WI38 (cell line): ENCODE data around the gene PAMR1.

Experiments used
- H3K4me3 ChIP-seq: 2 replicates; pipeline ENCODE4 v1.5.1; 2011; ENCODE audit warnings: low read depth, mild to moderate bottlenecking, control low read depth, low read length
- TF ChIP-seq, protein P1 (sequence below): IDR thresholded peaks from 2 replicates; pipeline ENCODE4 v1.5.1; 2012; ENCODE audit warnings: low read depth, mild to moderate bottlenecking, control low read depth, low read length

The PAMR1 gene

DNA sequence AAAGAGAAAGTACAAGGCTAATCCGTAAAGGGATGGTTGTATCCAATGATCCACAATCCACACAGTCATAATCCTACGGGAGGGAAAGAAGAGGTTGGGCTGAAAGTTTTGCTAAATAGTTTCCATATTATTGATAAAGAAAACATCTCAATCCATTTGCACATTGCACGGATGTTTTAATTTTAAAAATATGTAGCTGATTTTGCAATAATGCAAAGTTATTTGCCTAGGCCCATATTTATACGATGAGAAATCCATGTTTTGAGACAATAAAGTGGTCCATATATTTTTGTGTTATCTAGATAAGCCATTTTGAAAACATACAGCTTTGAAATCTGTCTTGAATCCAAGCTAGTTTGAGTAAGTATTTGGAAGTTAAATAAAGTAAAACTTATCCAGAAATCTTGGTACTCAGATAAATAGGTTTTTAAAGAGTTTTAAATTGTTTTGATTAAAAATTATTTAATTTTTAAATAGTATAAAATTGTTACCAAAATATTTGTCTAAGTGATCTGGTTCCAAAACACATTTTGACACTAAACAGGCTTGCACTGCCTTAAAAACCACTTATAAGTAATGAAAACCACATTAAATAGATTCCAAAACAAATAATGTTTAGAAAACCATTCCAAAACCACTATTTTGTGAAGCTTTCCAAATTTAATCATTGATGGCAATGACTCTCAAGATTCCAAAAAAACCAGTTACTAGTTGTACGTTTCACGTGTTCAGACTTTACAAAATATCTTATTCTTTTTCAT, 38.2 kb upstream of the PAMR1 start:
- TF ChIP-seq, protein P1, sequence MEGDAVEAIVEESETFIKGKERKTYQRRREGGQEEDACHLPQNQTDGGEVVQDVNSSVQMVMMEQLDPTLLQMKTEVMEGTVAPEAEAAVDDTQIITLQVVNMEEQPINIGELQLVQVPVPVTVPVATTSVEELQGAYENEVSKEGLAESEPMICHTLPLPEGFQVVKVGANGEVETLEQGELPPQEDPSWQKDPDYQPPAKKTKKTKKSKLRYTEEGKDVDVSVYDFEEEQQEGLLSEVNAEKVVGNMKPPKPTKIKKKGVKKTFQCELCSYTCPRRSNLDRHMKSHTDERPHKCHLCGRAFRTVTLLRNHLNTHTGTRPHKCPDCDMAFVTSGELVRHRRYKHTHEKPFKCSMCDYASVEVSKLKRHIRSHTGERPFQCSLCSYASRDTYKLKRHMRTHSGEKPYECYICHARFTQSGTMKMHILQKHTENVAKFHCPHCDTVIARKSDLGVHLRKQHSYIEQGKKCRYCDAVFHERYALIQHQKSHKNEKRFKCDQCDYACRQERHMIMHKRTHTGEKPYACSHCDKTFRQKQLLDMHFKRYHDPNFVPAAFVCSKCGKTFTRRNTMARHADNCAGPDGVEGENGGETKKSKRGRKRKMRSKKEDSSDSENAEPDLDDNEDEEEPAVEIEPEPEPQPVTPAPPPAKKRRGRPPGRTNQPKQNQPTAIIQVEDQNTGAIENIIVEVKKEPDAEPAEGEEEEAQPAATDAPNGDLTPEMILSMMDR: no peak
- H3K4me3 ChIP-seq: no peak overlapping the region

DNA sequence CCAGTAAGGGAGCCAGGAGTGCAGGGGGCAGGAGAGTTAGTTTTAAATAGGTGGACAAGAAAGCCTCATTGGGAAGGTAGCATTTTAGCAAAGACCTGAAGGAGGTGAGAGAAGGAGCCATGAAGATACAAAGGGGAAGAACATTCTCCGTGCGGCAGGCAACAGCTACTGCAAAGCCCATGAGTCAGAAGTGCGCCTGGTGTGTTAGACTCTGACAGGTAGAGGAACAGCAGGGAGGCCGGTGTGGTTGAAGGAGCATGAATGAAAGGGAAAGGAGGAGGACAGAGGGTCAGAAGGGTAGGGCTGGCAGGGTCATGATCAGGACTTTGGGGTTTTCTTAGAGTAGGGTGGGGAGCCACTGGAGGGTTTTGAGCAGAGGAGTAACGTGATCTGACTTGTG, 34.5 kb upstream of the PAMR1 start:
- TF ChIP-seq, protein P1: no peak
- no peak overlapping the region for H3K4me3 ChIP-seq

DNA sequence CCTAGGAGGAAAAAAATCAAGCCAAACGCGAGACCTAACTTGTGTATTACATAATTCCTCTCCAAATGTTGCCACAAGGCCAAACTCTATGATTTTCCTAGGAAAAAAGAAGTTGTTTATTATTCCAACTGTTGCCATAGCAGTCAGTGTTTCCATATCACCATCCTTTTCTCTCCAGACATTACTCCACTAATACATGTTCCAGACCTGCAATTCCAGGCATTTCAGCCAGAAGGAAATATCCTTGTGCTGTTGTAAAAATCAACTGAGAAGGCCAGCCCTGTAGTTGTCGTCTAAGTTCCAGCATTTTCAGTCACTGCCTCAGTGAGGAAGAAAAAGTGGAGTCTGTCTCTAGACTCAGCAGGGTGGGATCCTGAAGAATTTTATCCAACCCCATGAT, 33.1 kb upstream of the PAMR1 start:
- H3K4me3 ChIP-seq: no peak overlapping the region
- TF ChIP-seq, protein P1: no peak

DNA sequence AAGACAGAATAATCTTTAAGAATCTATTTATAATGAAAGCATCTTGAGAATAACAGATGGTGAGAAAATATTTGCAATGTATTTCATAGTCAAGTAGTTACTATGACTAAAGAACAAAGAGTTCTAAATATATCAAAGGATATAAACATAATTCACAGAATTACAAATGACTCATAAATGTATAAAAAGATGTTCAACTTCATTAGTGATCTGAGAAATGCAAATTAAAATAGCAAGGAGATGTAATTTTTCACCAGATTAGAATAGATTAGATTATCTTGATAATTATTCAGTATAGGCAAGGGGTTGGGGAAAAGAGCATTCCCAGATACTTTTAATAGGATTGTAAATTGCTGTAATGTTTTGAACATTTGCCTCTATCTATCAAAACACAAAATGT, 30.1 kb upstream of the PAMR1 start:
- TF ChIP-seq, protein P1: no peak

DNA sequence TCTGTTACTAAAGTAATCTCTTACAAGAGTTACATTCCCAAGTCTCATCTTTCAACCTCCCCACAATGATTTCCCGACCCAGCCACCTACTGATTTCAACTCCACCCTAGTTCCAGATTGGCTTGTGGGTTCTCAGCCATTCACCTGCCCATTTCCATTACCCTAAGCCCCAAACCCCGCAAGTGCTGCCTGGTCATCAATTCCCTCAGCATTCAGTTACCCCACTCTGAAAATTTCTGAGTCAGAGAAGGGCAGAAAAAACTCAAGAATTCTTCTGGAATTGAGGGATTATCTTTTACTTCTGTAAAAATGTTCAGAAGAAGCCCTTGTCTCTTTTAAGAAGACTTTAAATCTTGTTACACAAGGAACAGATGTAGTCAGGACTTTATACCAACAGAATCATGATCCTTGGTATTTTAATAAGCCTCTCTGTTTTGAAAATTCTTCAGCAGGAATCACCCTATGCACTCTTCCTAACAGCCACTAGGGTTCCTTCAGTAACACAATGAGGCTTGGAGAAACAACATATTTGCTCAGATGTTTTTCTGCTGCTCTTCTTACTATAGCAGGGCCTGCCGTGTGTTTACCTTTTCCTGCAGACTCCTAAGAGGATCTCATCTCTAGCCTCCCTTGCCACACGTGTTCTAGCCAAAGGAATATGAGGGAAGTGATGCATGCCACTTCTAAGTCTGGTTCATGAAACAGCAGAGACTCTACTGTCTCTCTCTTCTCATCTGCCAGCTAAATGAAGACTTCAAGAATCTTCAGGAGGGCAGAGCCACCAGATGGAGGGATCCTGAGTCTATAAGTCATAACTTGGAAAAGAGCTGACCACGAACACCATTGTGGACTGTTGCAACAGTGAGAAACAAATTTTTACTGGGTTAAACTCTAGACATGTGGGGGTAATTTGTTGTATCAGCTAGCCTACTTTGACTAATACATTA, 29.3 kb upstream of the PAMR1 start:
- H3K4me3 ChIP-seq: no peak overlapping the region
- TF ChIP-seq, protein P1: peak; percentile 33; the same call in 1 of the 2 replicates

More for the DNA sequence above, 30.1 kb upstream of the PAMR1 start:
- H3K4me3 ChIP-seq: no peak overlapping the region

DNA sequence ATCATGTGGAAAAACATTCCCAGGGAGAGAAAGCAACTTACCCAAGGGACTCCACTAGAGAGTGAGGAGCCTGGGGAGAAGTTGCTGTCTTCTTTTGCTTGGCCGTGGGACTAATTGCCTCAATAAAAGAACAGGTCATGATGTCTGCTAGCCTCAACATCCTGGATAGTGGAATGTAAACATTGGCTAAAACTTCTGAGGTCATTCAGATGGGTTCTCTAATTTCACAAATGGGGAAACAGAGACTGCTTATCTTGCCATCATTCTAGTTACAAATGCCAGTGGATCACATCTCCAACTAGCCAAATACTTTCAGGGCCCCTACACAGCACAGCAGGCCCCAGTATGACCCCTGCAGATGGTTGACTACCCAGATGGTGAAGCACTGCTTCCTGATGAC, 28.4 kb upstream of the PAMR1 start:
- TF ChIP-seq, protein P1: no peak
- H3K4me3 ChIP-seq: no peak overlapping the region

DNA sequence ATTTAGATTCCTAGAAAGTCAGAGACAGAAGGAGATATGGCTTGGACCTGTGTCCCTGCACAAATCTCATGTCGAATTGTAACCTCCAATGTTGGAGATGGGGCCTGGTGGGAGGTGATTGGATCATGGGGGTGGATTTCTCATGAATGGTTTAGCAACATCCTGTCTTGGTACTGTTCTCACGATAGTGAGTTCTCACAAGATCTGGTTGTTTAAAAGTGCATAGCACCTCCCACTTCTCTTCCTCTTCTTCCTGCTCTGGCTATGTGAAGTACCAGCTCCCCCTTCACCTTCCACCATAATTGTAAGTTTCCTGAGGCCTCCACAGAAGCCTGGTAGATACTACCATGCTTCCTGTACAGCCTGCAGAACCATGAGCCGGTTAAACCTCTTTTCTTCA, 27.6 kb upstream of the PAMR1 start:
- TF ChIP-seq, protein P1: no peak
- H3K4me3 ChIP-seq: no peak overlapping the region
